Smooth muscle cell (in vitro differentiated cells): ENCODE measurements around the gene UCHL3. TPM values are rescaled to one million over a fixed set of nuclear protein-coding genes. Genes with fewer than 3 reads are reported as not detected.

Experiments
- DNase-seq: peaks from one replicate; lab custom pipeline; 2025; ENCODE audit not compliant: unreplicated experiment; lab: John Stamatoyannopoulos, UW
- H2AFZ ChIP-seq: fragments of 200-600 bp; sonication (generic); 2 replicates; pipeline ENCODE4 v1.6.0; 2016; ENCODE audit warnings: antibody characterized with exemption, low read depth, mild to moderate bottlenecking
- H3F3A ChIP-seq: fragments of 200-600 bp; sonication (generic); 2 replicates; pipeline ENCODE4 v1.6.0; 2017; ENCODE audit warnings: antibody characterized with exemption, low read depth
- H3K27ac ChIP-seq: fragments of 200-600 bp; sonication (generic); 2 replicates; pipeline ENCODE4 v1.5.1; 2016; ENCODE audit warnings: low read depth, mild to moderate bottlenecking
- H3K27me3 ChIP-seq: fragments of 200-600 bp; sonication (generic); 2 replicates; pipeline ENCODE4 v1.6.1; 2016; ENCODE audit warnings: low read depth, mild to moderate bottlenecking
- H3K36me3 ChIP-seq: fragments of 200-600 bp; sonication (generic); 2 replicates; pipeline ENCODE4 v1.5.1; 2016; ENCODE audit warnings: low read depth
- H3K4me1 ChIP-seq: fragments of 200-600 bp; sonication (generic); 2 replicates; pipeline ENCODE4 v1.5.1; 2016; ENCODE audit warnings: low read depth
- H3K4me2 ChIP-seq: fragments of 200-600 bp; sonication (generic); 2 replicates; pipeline ENCODE4 v1.6.0; 2016; ENCODE audit warnings: mild to moderate bottlenecking
- H3K4me3 ChIP-seq: fragments of 200-600 bp; sonication (generic); 2 replicates; pipeline ENCODE4 v1.5.1; 2016; ENCODE audit warnings: mild to moderate bottlenecking
- H3K79me2 ChIP-seq: fragments of 200-600 bp; sonication (generic); 2 replicates; pipeline ENCODE4 v1.6.0; 2016; ENCODE audit warnings: low read depth, mild to moderate bottlenecking
- H3K9ac ChIP-seq: fragments of 200-600 bp; sonication (generic); 2 replicates; pipeline ENCODE4 v1.6.0; 2016; ENCODE audit warnings: low read depth
- H3K9me3 ChIP-seq: fragments of 200-600 bp; sonication (generic); replicated peaks from 2 replicates; pipeline ENCODE4 v1.5.1; 2016; ENCODE audit warnings: low read depth
- H4K20me1 ChIP-seq: fragments of 200-600 bp; sonication (generic); 2 replicates; pipeline ENCODE4 v1.6.0; 2016; ENCODE audit warnings: low read depth
- WGBS: methylation state at CpG from one replicate; pipeline ENCODE4 v1.1.7; 2016; ENCODE audit warnings: low lambda C conversion rate; 5-methylcytosine and 5-hydroxymethylcytosine counted together
- polyA plus RNA-seq: library from polyadenylated mRNA; unstranded; fragments of >200 nt; fragmentation: Nextera tagmentation; extraction: Ambion mirVana; gene quantifications from 2 replicates; pipeline ENCODE4 v1.2.1, GENCODE V29; 2016
- total RNA-seq: library from RNA; depleted of rRNA; stranded (reverse); fragments of >200 nt; gene quantifications from 2 replicates; pipeline ENCODE4 v1.2.3, GENCODE V29; 2014
- TF ChIP-seq, protein P1 (sequence below): fragments of 200-600 bp; sonication (generic); IDR thresholded peaks from 2 replicates; pipeline ENCODE4 v1.5.1; 2017; ENCODE audit warnings: borderline replicate concordance, mild to moderate bottlenecking, antibody characterized with exemption; ENCODE audit not compliant: insufficient read depth, poor library complexity, severe bottlenecking

UCHL3 gene
- total and polyA plus RNA-seq, 2 experiments from 2014 or later = 47.3 to 50.9 TPM

DNA sequence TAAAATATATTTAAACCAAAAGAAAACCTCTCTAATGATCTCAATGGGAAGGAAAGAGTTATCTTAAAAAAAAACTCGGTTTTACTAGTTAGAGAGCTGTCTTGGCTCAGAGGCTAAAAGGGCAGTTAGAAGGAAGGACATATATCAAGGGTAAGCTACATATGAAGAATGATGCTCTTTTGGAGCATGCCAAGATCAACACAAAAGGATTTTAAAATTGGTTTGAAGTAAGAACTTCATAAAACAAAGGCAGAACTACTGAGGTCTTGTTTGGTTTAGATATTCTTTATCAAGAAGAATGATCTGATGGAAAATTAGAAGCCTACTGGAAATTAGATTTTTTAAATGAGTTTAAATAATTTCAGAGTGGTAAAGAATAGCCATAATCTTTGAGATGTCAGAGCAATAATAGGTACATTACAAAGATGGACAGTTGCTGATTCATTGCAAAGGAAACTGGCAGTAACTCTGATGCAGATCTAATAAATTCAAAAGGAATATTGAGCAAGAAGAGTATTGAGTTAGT is 47.1 kb downstream of the UCHL3 start:
- Histone ChIP-seq H3K4me3 (no peak overlapping the region), H3K9ac (no peak overlapping the region), H4K20me1 (no peaks in the 10 kb centered on the region), H3K27ac (no peak overlapping the region), H3K9me3 (no peaks in the 10 kb centered on the region), H3K27me3 (no peaks in the 10 kb centered on the region), H3F3A (no peaks in the 10 kb centered on the region), H3K79me2 (no peaks in the 10 kb centered on the region), H2AFZ (no peak overlapping the region), H3K4me2 (no peak overlapping the region), H3K4me1 (no peaks in the 10 kb centered on the region), H3K36me3 (no peaks in the 10 kb centered on the region)
- 91% methylated on average over 1 of the region's 1 CpG for WGBS
- TF ChIP-seq, protein P1, sequence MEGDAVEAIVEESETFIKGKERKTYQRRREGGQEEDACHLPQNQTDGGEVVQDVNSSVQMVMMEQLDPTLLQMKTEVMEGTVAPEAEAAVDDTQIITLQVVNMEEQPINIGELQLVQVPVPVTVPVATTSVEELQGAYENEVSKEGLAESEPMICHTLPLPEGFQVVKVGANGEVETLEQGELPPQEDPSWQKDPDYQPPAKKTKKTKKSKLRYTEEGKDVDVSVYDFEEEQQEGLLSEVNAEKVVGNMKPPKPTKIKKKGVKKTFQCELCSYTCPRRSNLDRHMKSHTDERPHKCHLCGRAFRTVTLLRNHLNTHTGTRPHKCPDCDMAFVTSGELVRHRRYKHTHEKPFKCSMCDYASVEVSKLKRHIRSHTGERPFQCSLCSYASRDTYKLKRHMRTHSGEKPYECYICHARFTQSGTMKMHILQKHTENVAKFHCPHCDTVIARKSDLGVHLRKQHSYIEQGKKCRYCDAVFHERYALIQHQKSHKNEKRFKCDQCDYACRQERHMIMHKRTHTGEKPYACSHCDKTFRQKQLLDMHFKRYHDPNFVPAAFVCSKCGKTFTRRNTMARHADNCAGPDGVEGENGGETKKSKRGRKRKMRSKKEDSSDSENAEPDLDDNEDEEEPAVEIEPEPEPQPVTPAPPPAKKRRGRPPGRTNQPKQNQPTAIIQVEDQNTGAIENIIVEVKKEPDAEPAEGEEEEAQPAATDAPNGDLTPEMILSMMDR = no peak
- no peak for DNase-seq

DNA sequence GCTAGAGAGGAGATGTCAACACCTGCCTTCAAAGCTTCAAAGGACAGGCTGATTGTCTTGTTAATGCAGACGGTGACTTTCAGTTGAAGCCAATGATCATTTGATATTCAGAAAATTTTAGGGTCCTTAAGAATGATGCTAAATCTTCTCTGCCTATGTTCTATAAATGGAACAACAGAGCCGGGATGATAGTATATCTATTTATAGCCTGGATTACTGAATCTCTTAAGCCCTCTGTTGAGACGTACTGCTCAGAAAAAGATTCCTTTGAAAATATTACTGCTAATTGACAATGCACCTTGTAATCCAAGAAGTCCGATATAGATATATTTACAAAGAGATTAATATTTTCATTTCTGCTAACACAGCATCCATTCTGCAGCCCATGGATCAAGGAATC is 50.8 kb downstream of the UCHL3 start:
- Histone ChIP-seq H4K20me1 (no peaks in the 10 kb centered on the region), H3K4me2 (no peak overlapping the region), H3K9me3 (no peaks in the 10 kb centered on the region), H3K9ac (no peak overlapping the region), H3K4me3 (no peak overlapping the region), H3K79me2 (no peaks in the 10 kb centered on the region), H2AFZ (no peak overlapping the region), H3F3A (no peaks in the 10 kb centered on the region), H3K36me3 (no peaks in the 10 kb centered on the region), H3K4me1 (no peaks in the 10 kb centered on the region), H3K27ac (no peak overlapping the region), H3K27me3 (no peaks in the 10 kb centered on the region)
- TF ChIP-seq, protein P1 = no peak
- 49% methylated on average over 4 of the region's 4 CpGs for WGBS
- no peak for DNase-seq

DNA sequence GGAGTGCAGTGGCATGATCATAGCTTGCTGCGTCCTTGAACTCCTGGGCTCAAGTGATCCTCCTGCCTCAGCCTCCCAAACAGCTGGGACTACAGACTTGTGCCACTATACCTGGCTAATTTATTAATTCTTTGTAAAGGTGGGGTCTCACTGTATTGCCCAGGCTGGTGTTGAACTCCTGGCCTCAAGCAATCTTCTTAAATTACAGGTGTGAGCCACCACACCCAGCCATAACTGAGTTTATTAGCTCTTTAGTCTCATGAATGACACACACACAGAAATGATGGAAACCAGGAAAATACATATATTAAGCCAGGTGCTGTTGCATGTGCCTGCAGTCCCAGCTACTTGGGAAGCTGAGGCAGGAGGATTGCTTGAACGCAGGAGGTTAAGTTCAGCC is 53.4 kb downstream of the UCHL3 start:
- Histone ChIP-seq H3K27me3 (no peaks in the 10 kb centered on the region), H3K4me1 (no peaks in the 10 kb centered on the region), H3K9ac (no peak overlapping the region), H3K27ac (no peak overlapping the region), H3K4me2 (no peak overlapping the region), H3K79me2 (no peaks in the 10 kb centered on the region), H3K36me3 (peaks cover 5% of the 10 kb centered on the region), H3K9me3 (no peaks in the 10 kb centered on the region), H3K4me3 (no peak overlapping the region), H4K20me1 (no peaks in the 10 kb centered on the region), H3F3A (no peaks in the 10 kb centered on the region), H2AFZ (no peak overlapping the region)
- no peak for DNase-seq
- WGBS = 100% methylated on average over 2 of the region's 2 CpGs
- TF ChIP-seq, protein P1 = no peak

DNA sequence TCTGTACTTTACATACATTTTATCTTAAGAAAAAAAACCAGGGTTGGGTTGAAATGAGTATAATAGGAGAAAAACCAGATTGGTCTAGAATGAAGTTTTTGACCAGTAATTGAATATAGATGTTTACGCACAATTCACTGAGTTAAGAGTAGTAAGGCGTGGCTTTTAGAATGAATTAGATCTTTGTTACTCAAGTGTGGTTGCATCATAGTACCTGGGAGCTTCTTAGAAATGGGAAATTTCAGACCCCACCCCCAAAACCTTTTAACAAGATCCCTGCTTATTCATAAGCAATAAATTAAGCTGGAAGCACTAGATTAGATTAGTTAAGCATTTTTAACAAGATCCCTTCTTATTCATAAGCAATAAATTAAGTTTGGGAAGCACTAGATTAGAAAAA is 57.9 kb downstream of the UCHL3 start:
- WGBS = 97% methylated on average over 2 of the region's 2 CpGs
- H3K9me3 ChIP-seq = no peaks in the 10 kb centered on the region
- H4K20me1 ChIP-seq = no peaks in the 10 kb centered on the region
- no peak overlapping the region for H3K9ac ChIP-seq
- H2AFZ ChIP-seq = no peak overlapping the region
- no peak for DNase-seq
- TF ChIP-seq, protein P1 = no peak
- H3K27me3 ChIP-seq = no peaks in the 10 kb centered on the region
- no peak overlapping the region for H3K4me2 ChIP-seq
- peaks cover 5% of the 10 kb centered on the region for H3K36me3 ChIP-seq
- no peaks in the 10 kb centered on the region for H3K79me2 ChIP-seq
- H3K27ac ChIP-seq = no peak overlapping the region
- no peak overlapping the region for H3K4me3 ChIP-seq
- H3F3A ChIP-seq = no peaks in the 10 kb centered on the region
- H3K4me1 ChIP-seq = no peaks in the 10 kb centered on the region
